PC-3 (cell line): ENCODE measurements around the gene PRDM2. TPM values are rescaled to one million over a fixed set of nuclear protein-coding genes. Genes with fewer than 3 reads are reported as not detected.
"Not testable (repeated sequence)": the region's sequence is repeated elsewhere in the genome, so short reads cannot be mapped to it uniquely, and the experiment has no call there.

Experiments
- ATAC-seq: fragments of 200-7000 bp; cut with Tn5 transposase; 2 replicates; pipeline ENCODE4 v1.9.1; 2020; ENCODE audit warnings: mild to moderate bottlenecking, moderate library complexity
- BruUV-seq: library from RNA; stranded (reverse); fragments of 400-500 nt; replicated peaks from 2 replicates; lab custom pipeline; 2021; lab: Mats Ljungman, UMichigan
- CTCF ChIA-PET: fragments of 300-600 bp; sonication (Branson Sonifier 250); formaldehyde crosslinking; loops from one replicate; lab custom pipeline; 2022; ENCODE audit warnings: antibody characterized with exemption; lab: Charles Lee
- POLR2A ChIA-PET: fragments of 300-600 bp; sonication (Branson Sonifier 250); formaldehyde crosslinking; loops from one replicate; lab custom pipeline; 2022; ENCODE audit warnings: antibody characterized with exemption; ENCODE audit not compliant: unreplicated experiment; lab: Charles Lee
- DNase-seq: peaks from one replicate; pipeline ENCODE4 v3.0.0-alpha.2; 2015
- H2AFZ ChIP-seq: fragments of 300-600 bp; sonication (generic); 2 replicates; pipeline ENCODE4 v1.6.0; 2016; ENCODE audit warnings: antibody characterized with exemption, low read length
- H3F3A ChIP-seq: fragments of 300-600 bp; sonication (generic); one replicate; pipeline ENCODE4 v1.6.0; 2017; ENCODE audit warnings: antibody characterized with exemption, low read length, control low read depth, mild to moderate bottlenecking; ENCODE audit not compliant: unreplicated experiment
- H3K27ac ChIP-seq: fragments of 300-600 bp; sonication (generic); 2 replicates; pipeline ENCODE4 v1.5.1; 2016; ENCODE audit warnings: mild to moderate bottlenecking, low read length
- H3K27me3 ChIP-seq: fragments of 300-600 bp; sonication (generic); 2 replicates; pipeline ENCODE4 v1.6.1; 2016; ENCODE audit warnings: low read length, mixed read lengths
- H3K36me3 ChIP-seq: fragments of 300-600 bp; sonication (generic); 2 replicates; pipeline ENCODE4 v1.6.1; 2016; ENCODE audit warnings: low read depth, mixed run types, low read length, mixed read lengths
- H3K4me1 ChIP-seq: fragments of 300-600 bp; sonication (generic); 2 replicates; pipeline ENCODE4 v1.5.1; 2016; ENCODE audit warnings: low read length; ENCODE audit not compliant: insufficient read depth
- H3K4me2 ChIP-seq: fragments of 300-600 bp; sonication (generic); 2 replicates; pipeline ENCODE4 v1.6.0; 2016; ENCODE audit warnings: low read length
- H3K4me3 ChIP-seq: fragments of 300-600 bp; sonication (generic); 2 replicates; pipeline ENCODE4 v1.5.1; 2016; ENCODE audit warnings: mild to moderate bottlenecking, low read length, mixed read lengths
- H3K79me2 ChIP-seq: fragments of 300-600 bp; sonication (generic); 2 replicates; pipeline ENCODE4 v1.6.1; 2017; ENCODE audit warnings: low read length, mixed read lengths
- H3K9ac ChIP-seq: fragments of 300-600 bp; sonication (generic); 2 replicates; pipeline ENCODE4 v1.6.0; 2016; ENCODE audit warnings: mild to moderate bottlenecking, low read length
- H3K9me2 ChIP-seq: fragments of 300-600 bp; sonication (generic); replicated peaks from 2 replicates; pipeline ENCODE4 v1.6.1; 2016; ENCODE audit warnings: mixed run types, low read length, mixed read lengths
- H3K9me3 ChIP-seq: fragments of 300-600 bp; sonication (generic); 2 replicates; pipeline ENCODE4 v1.6.1; 2016; ENCODE audit warnings: low read length, mixed read lengths
- H4K20me1 ChIP-seq: fragments of 300-600 bp; sonication (generic); 2 replicates; pipeline ENCODE4 v1.6.1; 2016; ENCODE audit warnings: low read length, mixed read lengths
- CTCF ChIP-seq: fragments of 300-600 bp; sonication (generic); conservative IDR thresholded peaks from 2 replicates; pipeline ENCODE4 v1.5.1; 2017; ENCODE audit warnings: antibody characterized with exemption, low read depth, mild to moderate bottlenecking, low read length
- EZH2 ChIP-seq: fragments of 300-600 bp; sonication (generic); IDR thresholded peaks from one replicate; pipeline ENCODE4 v1.6.1; 2017; ENCODE audit warnings: antibody characterized with exemption, mild to moderate bottlenecking, low read length; ENCODE audit not compliant: unreplicated experiment
- EZH2phosphoT487 ChIP-seq: fragments of 300-600 bp; sonication (generic); IDR thresholded peaks from 2 replicates; pipeline ENCODE4 v1.6.1; 2018; ENCODE audit warnings: mild to moderate bottlenecking, antibody characterized with exemption, low read length, borderline replicate concordance
- intact Hi-C: fragments of 100-400 bp; cut with micrococcal nuclease; formaldehyde crosslinking; loops from 2 replicates; pipeline ENCODE4 v1.9.0; 2023
- total RNA-seq: library from RNA; depleted of rRNA; stranded (reverse); fragments of >200 nt; gene quantifications from 2 replicates; pipeline ENCODE4 v1.2.3, GENCODE V29; 2014

The PRDM2 gene
- total RNA-seq, 1 experiment from 2014 or later: 9.4 TPM

GRCh38 chr1:13677896-13678295 lies 22.1 kb upstream of the PRDM2 start:
- Histone ChIP-seq H3K79me2 (no peaks in the 10 kb centered on the region), H3K4me1 (no peaks in the 10 kb centered on the region), H2AFZ (no peak overlapping the region), H3K27ac (no peak overlapping the region), H4K20me1 (no peaks in the 10 kb centered on the region), H3K27me3 (no peaks in the 10 kb centered on the region), H3K9me3 (no peaks in the 10 kb centered on the region), H3K9me2 (no peaks in the 10 kb centered on the region), H3K9ac (no peak overlapping the region), H3K4me3 (no peak overlapping the region), H3K4me2 (no peak overlapping the region), H3K36me3 (no peaks in the 10 kb centered on the region), H3F3A (no peaks in the 10 kb centered on the region)
- TF ChIP-seq EZH2 (no peak), EZH2phosphoT487 (no peak), CTCF (no peak)
- BruUV-seq: no TSS peak
- ATAC-seq (no peak), DNase-seq (no peak)
- ChIA-PET POLR2A (no interaction called here), CTCF (no interaction called here)
- intact Hi-C loops: no loop called here

- H4K20me1 ChIP-seq: no peaks in the 10 kb centered on the region
- ATAC-seq (no peak), DNase-seq (no peak)
- CTCF ChIA-PET: no interaction called here
- H2AFZ ChIP-seq: no peak overlapping the region
- intact Hi-C loops: no loop called here
- no peak for TF ChIP-seq EZH2phosphoT487
- TF ChIP-seq EZH2: no peak
- TF ChIP-seq CTCF: no peak
- H3K36me3 ChIP-seq: no peaks in the 10 kb centered on the region
- H3K9me2 ChIP-seq: no peaks in the 10 kb centered on the region
- H3K4me2 ChIP-seq: no peak overlapping the region
- H3K9ac ChIP-seq: no peak overlapping the region
- no TSS peak for BruUV-seq
- no peaks in the 10 kb centered on the region for H3K4me1 ChIP-seq
- no peaks in the 10 kb centered on the region for H3K9me3 ChIP-seq
- H3K27me3 ChIP-seq: no peaks in the 10 kb centered on the region
- no peak overlapping the region for H3K4me3 ChIP-seq
- H3F3A ChIP-seq: no peaks in the 10 kb centered on the region
- H3K27ac ChIP-seq: no peak overlapping the region
- no peaks in the 10 kb centered on the region for H3K79me2 ChIP-seq
- POLR2A ChIA-PET: no interaction called here
Observed at GRCh38 chr1:13679651-13680050, 20.3 kb upstream of the PRDM2 start.

GRCh38 chr1:13680609-13681008 lies 19.4 kb upstream of the PRDM2 start:
- intact Hi-C loops, H3K4me2 ChIP-seq, DNase-seq, H3K9me2 ChIP-seq, H3K9me3 ChIP-seq, H3F3A ChIP-seq, H2AFZ ChIP-seq, H3K36me3 ChIP-seq, POLR2A ChIA-PET, H4K20me1 ChIP-seq, H3K9ac ChIP-seq, ATAC-seq, H3K79me2 ChIP-seq, H3K27ac ChIP-seq, H3K27me3 ChIP-seq, CTCF ChIA-PET, BruUV-seq, H3K4me1 ChIP-seq, H3K4me3 ChIP-seq: not testable (repeated sequence)
